Stomach smooth muscle (tissue), 2 donors: ENCODE data around the gene GBP4.

ENCODE experiments used
- H3K27ac ChIP-seq: one replicate; pipeline ENCODE4 v1.7.0; 2013; ENCODE audit warnings: mild to moderate bottlenecking, low read length, inconsistent platforms
- H3K27me3 ChIP-seq, 2 donors: one replicate each; pipeline ENCODE4 v1.7.0; 2013; ENCODE audit warnings: low read length in 2 of 2; ENCODE audit not compliant: insufficient read depth in 2 of 2, control insufficient read depth in 1 of 2
- H3K36me3 ChIP-seq, 2 donors: one replicate each; pipeline ENCODE4 v1.7.0; 2013; ENCODE audit warnings: low read length in 2 of 2; ENCODE audit not compliant: control insufficient read depth in 2 of 2, insufficient read depth in 2 of 2
- H3K4me1 ChIP-seq: one replicate; pipeline ENCODE4 v1.7.0; 2013; ENCODE audit warnings: low read length; ENCODE audit not compliant: control insufficient read depth, insufficient read depth
- H3K4me3 ChIP-seq, 2 donors: one replicate each; pipeline ENCODE4 v1.7.0; 2013; ENCODE audit warnings: low read length in 2 of 2
- H3K9ac ChIP-seq, 2 donors: one replicate each; pipeline ENCODE4 v1.7.0; 2013; ENCODE audit warnings: low read length in 2 of 2, mild to moderate bottlenecking in 1 of 2
- H3K9me3 ChIP-seq, 2 donors: one replicate each; pipeline ENCODE4 v1.7.0; 2013; ENCODE audit warnings: low read length in 2 of 2; ENCODE audit not compliant: control insufficient read depth in 2 of 2
- donor health status: healthy.
- donor health status: Pancreatic carcinoma.

The GBP4 gene

GRCh38 chr1:89170170-89171066, 28.3 kb downstream of the GBP4 start:
- Histone ChIP-seq H3K27me3 (no peaks in the 10 kb centered on the region), H3K36me3 (no peaks in the 10 kb centered on the region), H3K27ac (no peak overlapping the region), H3K9me3 (no peaks in the 10 kb centered on the region), H3K9ac (no peak overlapping the region), H3K4me1 (no peaks in the 10 kb centered on the region), H3K4me3 (no peak overlapping the region)

- Histone ChIP-seq H3K9me3 (no peaks in the 10 kb centered on the region), H3K27ac (no peak overlapping the region), H3K4me3 (no peak overlapping the region), H3K36me3 (no peaks in the 10 kb centered on the region), H3K9ac (no peak overlapping the region), H3K27me3 (no peaks in the 10 kb centered on the region), H3K4me1 (no peaks in the 10 kb centered on the region)
Observed at GRCh38 chr1:89169166-89169565, 29.6 kb downstream of the GBP4 start.

DNA sequence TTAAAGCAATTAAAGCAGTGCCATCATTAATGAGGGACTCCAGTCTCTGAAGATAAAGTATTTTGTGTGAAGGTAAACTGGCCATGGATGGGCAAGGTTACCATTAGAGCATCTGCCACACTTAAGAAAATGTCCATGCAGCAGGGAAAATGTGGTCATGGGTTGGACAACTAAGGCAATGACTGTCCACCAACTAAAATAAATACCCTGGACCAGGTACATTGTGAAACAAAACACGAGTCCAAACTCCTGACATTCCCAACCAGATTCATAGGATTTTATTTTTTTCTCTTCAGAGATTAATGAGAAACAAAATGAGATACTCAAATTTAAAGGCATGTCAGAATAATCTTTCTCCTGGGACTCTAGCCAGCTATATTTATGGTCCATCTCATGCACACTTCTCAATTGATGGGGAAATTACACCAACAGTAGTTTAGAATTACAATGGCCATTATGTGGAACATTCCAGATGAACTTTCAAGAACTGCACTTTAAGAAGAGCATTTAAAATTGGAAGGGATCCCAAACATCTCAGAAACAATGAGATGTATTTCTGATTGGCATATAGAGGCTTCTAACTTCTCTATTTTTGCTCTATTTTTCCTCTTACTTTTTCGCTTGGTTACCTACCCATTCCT, 31.0 kb downstream of the GBP4 start:
- Histone ChIP-seq H3K4me3 (no peak overlapping the region), H3K27me3 (no peaks in the 10 kb centered on the region), H3K4me1 (no peaks in the 10 kb centered on the region), H3K9me3 (no peaks in the 10 kb centered on the region), H3K27ac (no peak overlapping the region), H3K36me3 (no peaks in the 10 kb centered on the region), H3K9ac (no peak overlapping the region)

DNA sequence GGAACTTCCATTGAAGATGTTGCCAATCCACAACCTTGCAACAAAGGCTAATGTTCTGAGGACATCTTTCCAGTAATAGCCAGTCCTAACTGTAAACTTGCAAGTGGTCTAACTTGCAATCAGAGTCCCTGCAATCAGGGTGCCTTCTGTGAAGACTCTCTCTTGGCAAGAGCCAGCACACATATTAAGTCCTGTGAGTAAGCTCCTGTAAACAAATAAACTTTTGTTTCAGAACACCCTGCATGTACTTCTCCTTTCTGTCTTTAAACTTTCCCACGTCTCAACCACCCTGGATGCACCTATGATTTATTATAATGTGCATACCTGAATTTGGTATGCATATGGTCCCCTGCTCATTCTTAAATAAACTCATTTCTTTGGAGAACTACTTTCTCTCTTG, 32.0 kb downstream of the GBP4 start:
- H3K9ac ChIP-seq, result no peak overlapping the region
- H3K4me1 ChIP-seq, result no peaks in the 10 kb centered on the region
- no peak overlapping the region for H3K27ac ChIP-seq
- H3K4me3 ChIP-seq, result no peak overlapping the region
- H3K36me3 ChIP-seq, result no peaks in the 10 kb centered on the region
- no peaks in the 10 kb centered on the region for H3K27me3 ChIP-seq
- H3K9me3 ChIP-seq, result no peaks in the 10 kb centered on the region

DNA sequence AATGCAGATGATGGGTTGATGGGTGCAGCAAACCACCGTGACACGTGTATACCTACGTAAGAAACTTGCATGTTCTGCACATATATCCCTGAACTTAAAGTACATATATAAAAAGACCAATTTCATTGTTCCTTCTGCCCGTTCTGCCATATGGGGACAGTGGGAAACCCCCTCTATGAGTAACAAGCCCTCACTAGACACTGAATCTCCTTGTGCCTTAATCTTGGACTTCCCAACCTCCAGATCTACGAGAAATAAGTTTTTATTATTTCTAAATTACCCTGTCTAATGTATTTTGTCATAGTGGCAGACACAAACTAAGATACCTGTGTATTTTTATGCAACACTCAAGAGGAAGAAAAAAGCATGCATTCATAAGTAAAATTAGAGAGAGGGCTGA, 32.9 kb downstream of the GBP4 start:
- H3K9me3 ChIP-seq, result no peaks in the 10 kb centered on the region
- no peaks in the 10 kb centered on the region for H3K36me3 ChIP-seq
- H3K9ac ChIP-seq, result no peak overlapping the region
- H3K4me3 ChIP-seq, result no peak overlapping the region
- no peaks in the 10 kb centered on the region for H3K27me3 ChIP-seq
- no peak overlapping the region for H3K27ac ChIP-seq
- no peaks in the 10 kb centered on the region for H3K4me1 ChIP-seq

GRCh38 chr1:89151047-89151446, 47.7 kb downstream of the GBP4 start:
- Histone ChIP-seq H3K27me3 (no peaks in the 10 kb centered on the region), H3K9ac (no peak overlapping the region), H3K27ac (no peak overlapping the region), H3K4me3 (no peak overlapping the region), H3K9me3 (no peaks in the 10 kb centered on the region), H3K4me1 (no peaks in the 10 kb centered on the region), H3K36me3 (no peaks in the 10 kb centered on the region)

GRCh38 chr1:89149976-89150375, 48.8 kb downstream of the GBP4 start:
- no peaks in the 10 kb centered on the region for H3K9me3 ChIP-seq
- H3K4me3 ChIP-seq, result no peak overlapping the region
- H3K27me3 ChIP-seq, result no peaks in the 10 kb centered on the region
- no peak overlapping the region for H3K9ac ChIP-seq
- H3K36me3 ChIP-seq, result no peaks in the 10 kb centered on the region
- H3K4me1 ChIP-seq, result no peaks in the 10 kb centered on the region
- no peak overlapping the region for H3K27ac ChIP-seq

GRCh38 chr1:89149229-89149628, 49.5 kb downstream of the GBP4 start:
- Histone ChIP-seq H3K27ac (no peak overlapping the region), H3K9me3 (no peaks in the 10 kb centered on the region), H3K4me3 (no peak overlapping the region), H3K27me3 (no peaks in the 10 kb centered on the region), H3K4me1 (no peaks in the 10 kb centered on the region), H3K9ac (no peak overlapping the region), H3K36me3 (no peaks in the 10 kb centered on the region)

DNA sequence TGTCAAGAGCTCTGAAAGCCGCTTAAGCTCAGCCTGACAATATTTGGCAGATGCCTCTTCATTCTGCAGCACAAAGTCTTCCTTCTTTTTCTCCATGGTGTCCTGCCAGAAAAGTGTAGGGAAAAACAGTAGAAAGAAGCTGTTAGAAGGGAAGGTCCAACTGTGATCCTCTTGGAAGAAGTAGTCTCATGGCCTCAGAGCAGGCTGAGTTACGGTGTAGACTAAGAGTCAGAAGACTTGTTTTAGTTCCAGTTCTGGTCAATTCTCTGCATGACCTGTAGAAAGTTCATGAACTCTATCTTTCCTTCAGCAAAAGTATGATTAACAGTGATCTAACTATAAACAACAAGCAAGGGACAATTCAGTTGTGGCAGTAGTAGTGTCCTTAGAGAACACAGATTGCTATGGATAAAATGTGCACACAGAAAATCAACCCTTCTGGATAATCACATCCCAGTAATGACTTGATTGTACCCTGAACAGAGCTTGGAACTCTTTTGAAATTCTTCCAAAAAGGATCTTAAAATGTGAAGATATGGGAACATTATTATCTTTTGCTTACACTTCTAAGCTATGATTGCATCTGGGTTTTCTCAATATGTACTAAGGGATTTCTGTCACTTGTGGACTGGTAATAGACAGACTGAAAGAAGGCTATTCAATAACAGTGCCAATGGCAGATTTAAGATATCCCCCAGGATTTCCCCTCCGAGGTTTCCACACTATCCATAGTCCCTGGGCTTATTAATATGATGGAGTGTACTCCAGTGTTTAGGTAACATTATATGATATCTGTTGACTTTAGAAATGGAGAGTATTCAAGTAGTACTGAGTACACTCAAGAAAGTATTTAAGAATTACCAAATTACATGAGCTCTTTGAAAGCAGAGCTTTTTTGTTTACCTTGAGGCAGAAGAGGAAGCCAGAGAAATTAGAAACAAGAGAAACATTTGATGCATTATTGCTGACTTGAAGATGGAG, 50.8 kb downstream of the GBP4 start:
- Histone ChIP-seq H3K9ac (no peak overlapping the region), H3K27ac (no peak overlapping the region), H3K4me3 (no peak overlapping the region), H3K27me3 (no peaks in the 10 kb centered on the region), H3K9me3 (no peaks in the 10 kb centered on the region), H3K4me1 (no peaks in the 10 kb centered on the region), H3K36me3 (no peaks in the 10 kb centered on the region)

GRCh38 chr1:89146721-89147120, 52.0 kb downstream of the GBP4 start:
- Histone ChIP-seq H3K4me1 (no peaks in the 10 kb centered on the region), H3K27me3 (no peaks in the 10 kb centered on the region), H3K9me3 (no peaks in the 10 kb centered on the region), H3K27ac (no peak overlapping the region), H3K36me3 (no peaks in the 10 kb centered on the region), H3K4me3 (no peak overlapping the region), H3K9ac (no peak overlapping the region)
